HCT116 (cell line): ENCODE data around the gene PLCH2.

Source experiments
- ATF3 ChIP-seq: IDR thresholded peaks from 2 replicates; pipeline ENCODE4 v1.6.1; 2012
- CTCF ChIP-seq, 3 experiments: fragments of 200-600 bp in 1 of 3; sonication (generic) in 1 of 3; IDR thresholded peaks in 2 of 3; conservative IDR thresholded peaks in 1 of 3; 2 replicates each; pipeline ENCODE4 v1.5.1; 2012 to 2017; ENCODE audit warnings: low read depth in 2 of 3, low read length in 2 of 3, antibody characterized with exemption in 1 of 3, borderline replicate concordance in 1 of 3, control low read depth in 1 of 3, mild to moderate bottlenecking in 1 of 3, mixed read lengths in 1 of 3, mixed run types in 1 of 3, moderate library complexity in 1 of 3; ENCODE audit not compliant: insufficient read depth in 1 of 3
- EZH2 ChIP-seq: fragments of 200-600 bp; sonication (generic); IDR thresholded peaks from 2 replicates; pipeline ENCODE4 v1.6.1; 2017; ENCODE audit warnings: antibody characterized with exemption, mixed run types
- EZH2phosphoT487 ChIP-seq: fragments of 200-600 bp; IDR thresholded peaks from 2 replicates; pipeline ENCODE4 v1.6.1; 2018; ENCODE audit warnings: antibody characterized with exemption, borderline replicate concordance
- MAX ChIP-seq: IDR thresholded peaks from 2 replicates; pipeline ENCODE4 v1.6.1; 2012
- POLR2A ChIP-seq: IDR thresholded peaks from 2 replicates; pipeline ENCODE4 v1.7.0; 2011; ENCODE audit warnings: borderline replicate concordance; ENCODE audit not compliant: insufficient read depth, insufficient read length; ENCODE audit errors: extremely low read depth
- SIN3A ChIP-seq: IDR thresholded peaks from 2 replicates; pipeline ENCODE4 v1.6.1; 2012; ENCODE audit warnings: low read depth
- SRF ChIP-seq: IDR thresholded peaks from 2 replicates; pipeline ENCODE4 v1.6.1; 2012; ENCODE audit warnings: low read depth
- YY1 ChIP-seq: IDR thresholded peaks from 2 replicates; pipeline ENCODE4 v1.6.1; 2011; ENCODE audit warnings: low read length, low read depth, moderate library complexity, mild to moderate bottlenecking; ENCODE audit not compliant: insufficient replicate concordance; ENCODE audit errors: extremely low read depth
- ZBTB33 ChIP-seq: IDR thresholded peaks from 2 replicates; pipeline ENCODE4 v1.6.1; 2011; ENCODE audit warnings: mild to moderate bottlenecking, low read length, moderate library complexity; ENCODE audit not compliant: insufficient replicate concordance; ENCODE audit errors: extremely low read depth
- ZFX ChIP-seq: fragments of 450-650 bp; IDR thresholded peaks from 2 replicates; pipeline ENCODE4 v1.6.1; 2017

GRCh38 chr1:2512862-2513421 is 36.9 kb downstream of the PLCH2 start:
- TF ChIP-seq YY1 (no peak), CTCF (IDR thresholded peaks at IDR 0.05 in 2 of 3, conservative IDR thresholded peaks at IDR 0.05 in 1 of 3; ENCODE audit: borderline replicate concordance in 1 of 3, insufficient read depth in 1 of 3, low read depth in 2 of 3, low read length in 2 of 3) (no peak), POLR2A (no peak), MAX (no peak), EZH2phosphoT487 (no peak), SRF (no peak), SIN3A (no peak), EZH2 (no peak), ZBTB33 (no peak), ZFX (no peak), ATF3 (no peak)
